DMS53 (cell line): ENCODE results near the gene PKD1L1.
A peak's percentile ranks its signal among the peaks of the same experiment; 100 is the strongest.

Experiments
- DNase-seq: peaks from one replicate; lab custom pipeline; 2025; lab: John Stamatoyannopoulos, UW

PKD1L1 gene

GRCh38 chr7:47902013-47902412 is 46.3 kb downstream of the PKD1L1 start:
- no peak for DNase-seq

GRCh38 chr7:47901542-47901941 is 46.7 kb downstream of the PKD1L1 start:
- no peak for DNase-seq

- DNase-seq, result no peak
Measured at GRCh38 chr7:47897831-47898230, 50.4 kb downstream of the PKD1L1 start.

- DNase-seq, result no peak
Measured at GRCh38 chr7:47896809-47897423, 51.4 kb downstream of the PKD1L1 start.

- DNase-seq, result no peak
Measured at GRCh38 chr7:47895026-47895425, 53.2 kb downstream of the PKD1L1 start.

- no peak for DNase-seq
Measured at GRCh38 chr7:47893721-47894365, 54.4 kb downstream of the PKD1L1 start.

- peak; percentile 48 for DNase-seq
Measured at GRCh38 chr7:47893238-47893637, 55.0 kb downstream of the PKD1L1 start.

- no peak for DNase-seq
Measured at GRCh38 chr7:47890606-47891005, 57.7 kb downstream of the PKD1L1 start.

GRCh38 chr7:47890125-47890524 is 58.1 kb downstream of the PKD1L1 start:
- DNase-seq, result no peak

GRCh38 chr7:47889723-47890122 is 58.5 kb downstream of the PKD1L1 start:
- DNase-seq, result no peak

GRCh38 chr7:47888371-47889265 is 59.6 kb downstream of the PKD1L1 start:
- no peak for DNase-seq

GRCh38 chr7:47887016-47887640 is 61.1 kb downstream of the PKD1L1 start:
- no peak for DNase-seq

- DNase-seq, result no peak
Measured at GRCh38 chr7:47885987-47886811, 62.1 kb downstream of the PKD1L1 start.

GRCh38 chr7:47885309-47885986 is 62.8 kb downstream of the PKD1L1 start:
- no peak for DNase-seq

GRCh38 chr7:47884675-47885074 is 63.6 kb downstream of the PKD1L1 start:
- DNase-seq, result no peak

GRCh38 chr7:47882635-47883034 is 65.6 kb downstream of the PKD1L1 start:
- DNase-seq, result no peak

GRCh38 chr7:47881256-47881655 is 67.0 kb downstream of the PKD1L1 start:
- DNase-seq, result no peak

GRCh38 chr7:47878662-47879061 is 69.6 kb downstream of the PKD1L1 start:
- DNase-seq, result no peak

- no peak for DNase-seq
Measured at GRCh38 chr7:47877336-47877735, 70.9 kb downstream of the PKD1L1 start.

- no peak for DNase-seq
Measured at GRCh38 chr7:47875998-47876744, 72.1 kb downstream of the PKD1L1 start.
